ENCODE measurements around the gene BTAF1.

DNA sequence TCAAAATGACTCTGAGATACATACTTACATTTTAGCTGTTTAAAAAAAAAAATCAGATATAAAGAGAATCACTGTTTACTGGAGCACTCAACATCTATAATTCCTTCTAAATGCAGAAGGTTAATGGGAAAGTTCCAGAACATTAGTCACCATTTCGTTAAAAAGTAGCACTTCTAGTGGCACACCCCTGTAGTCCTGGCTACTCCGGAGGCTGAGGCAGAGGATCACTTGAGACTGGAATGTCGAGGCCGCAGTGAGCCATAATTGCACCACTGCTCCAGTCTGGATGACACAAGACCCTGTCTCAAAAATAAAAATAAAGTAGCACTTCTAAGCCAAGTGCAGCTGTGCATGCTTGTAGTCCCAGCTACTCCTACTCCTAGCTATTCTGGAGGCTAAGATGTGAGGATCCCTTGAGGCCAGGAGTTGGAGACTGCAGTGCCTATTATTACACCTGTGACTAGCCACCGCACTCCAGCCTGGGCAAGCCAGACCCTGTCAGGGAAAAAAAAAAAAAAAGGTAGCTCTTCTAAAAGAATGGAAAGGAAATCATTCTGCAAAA lies 16.5 kb upstream of the BTAF1 start:
- TF ChIP-seq CTCF (optimal IDR thresholded peaks at IDR 0.05 in 1 of 3, IDR thresholded peaks at IDR 0.05 in 1 of 3, conservative IDR thresholded peaks at IDR 0.05 in 1 of 3; ENCODE audit: extremely low read depth in 1 of 3, insufficient read depth in 2 of 3, low read length in 3 of 3) (no peak), EZH2 (IDR thresholded peaks at IDR 0.05; ENCODE audit: low read length) (no peak)

Measured in keratinocyte (primary cell).